GM12801 (cell line): ENCODE measurements around the gene MCF2L.

Experiments used
- TF ChIP-seq, protein P1 (sequence below): IDR thresholded peaks from one replicate; pipeline ENCODE4 v1.5.1; 2011; ENCODE audit warnings: control low read depth; ENCODE audit not compliant: insufficient read length; ENCODE audit errors: extremely low read depth

MCF2L gene

DNA sequence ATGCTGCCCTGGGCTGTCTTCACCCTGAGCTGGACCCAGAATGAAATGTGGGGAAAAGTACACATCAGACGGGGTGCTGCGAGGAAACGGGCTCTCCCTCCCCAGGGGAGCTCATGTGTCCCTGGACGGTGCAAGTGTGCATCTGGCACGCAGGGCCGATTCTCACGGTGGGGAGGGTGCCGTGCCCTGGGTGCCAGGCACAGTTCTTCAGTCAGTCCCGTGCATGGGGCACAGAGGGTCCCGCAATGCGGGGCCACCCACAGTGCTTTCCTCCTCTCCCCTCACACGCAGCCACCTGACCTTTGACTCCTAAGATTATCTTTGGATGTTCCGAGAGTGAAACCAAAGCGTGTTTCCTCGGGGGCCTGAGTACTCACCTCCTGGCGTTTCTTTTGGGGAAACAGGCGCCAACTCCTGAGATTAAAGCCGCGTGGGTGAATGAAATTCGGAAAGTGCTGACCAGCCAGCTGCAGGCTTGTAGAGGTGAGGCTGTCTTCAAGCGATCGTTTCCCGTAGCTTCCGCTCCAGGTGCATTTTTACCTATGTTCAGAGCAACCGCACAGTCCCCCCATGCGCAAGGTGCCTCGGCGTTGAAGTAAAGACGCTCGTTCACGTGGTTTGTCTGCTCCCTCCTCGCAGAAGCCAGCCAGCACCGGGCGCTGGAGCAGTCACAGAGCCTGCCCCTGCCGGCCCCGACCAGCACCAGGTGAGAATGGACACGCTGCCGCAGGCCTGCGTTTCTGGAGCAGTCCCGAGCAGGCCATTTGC, 119.1 kb downstream of the MCF2L start:
- TF ChIP-seq, protein P1, sequence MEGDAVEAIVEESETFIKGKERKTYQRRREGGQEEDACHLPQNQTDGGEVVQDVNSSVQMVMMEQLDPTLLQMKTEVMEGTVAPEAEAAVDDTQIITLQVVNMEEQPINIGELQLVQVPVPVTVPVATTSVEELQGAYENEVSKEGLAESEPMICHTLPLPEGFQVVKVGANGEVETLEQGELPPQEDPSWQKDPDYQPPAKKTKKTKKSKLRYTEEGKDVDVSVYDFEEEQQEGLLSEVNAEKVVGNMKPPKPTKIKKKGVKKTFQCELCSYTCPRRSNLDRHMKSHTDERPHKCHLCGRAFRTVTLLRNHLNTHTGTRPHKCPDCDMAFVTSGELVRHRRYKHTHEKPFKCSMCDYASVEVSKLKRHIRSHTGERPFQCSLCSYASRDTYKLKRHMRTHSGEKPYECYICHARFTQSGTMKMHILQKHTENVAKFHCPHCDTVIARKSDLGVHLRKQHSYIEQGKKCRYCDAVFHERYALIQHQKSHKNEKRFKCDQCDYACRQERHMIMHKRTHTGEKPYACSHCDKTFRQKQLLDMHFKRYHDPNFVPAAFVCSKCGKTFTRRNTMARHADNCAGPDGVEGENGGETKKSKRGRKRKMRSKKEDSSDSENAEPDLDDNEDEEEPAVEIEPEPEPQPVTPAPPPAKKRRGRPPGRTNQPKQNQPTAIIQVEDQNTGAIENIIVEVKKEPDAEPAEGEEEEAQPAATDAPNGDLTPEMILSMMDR = no peak

DNA sequence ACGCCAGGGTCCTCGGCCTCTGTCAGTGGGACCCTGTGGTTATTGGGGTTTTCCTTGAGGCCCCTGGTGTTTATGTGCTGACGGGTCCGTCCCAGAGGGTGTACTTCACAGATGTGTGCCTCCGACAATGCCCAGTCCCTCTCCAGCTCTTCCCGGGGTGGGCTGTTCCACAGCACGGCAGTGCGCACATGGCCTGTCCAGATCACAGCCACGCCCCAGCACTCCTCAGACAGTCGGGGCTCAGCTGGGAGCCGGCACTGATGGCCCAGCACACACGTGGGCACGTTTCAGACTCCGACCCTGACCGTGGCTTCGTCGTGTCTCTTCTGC, 119.6 kb downstream of the MCF2L start:
- TF ChIP-seq, protein P1 = no peak

DNA sequence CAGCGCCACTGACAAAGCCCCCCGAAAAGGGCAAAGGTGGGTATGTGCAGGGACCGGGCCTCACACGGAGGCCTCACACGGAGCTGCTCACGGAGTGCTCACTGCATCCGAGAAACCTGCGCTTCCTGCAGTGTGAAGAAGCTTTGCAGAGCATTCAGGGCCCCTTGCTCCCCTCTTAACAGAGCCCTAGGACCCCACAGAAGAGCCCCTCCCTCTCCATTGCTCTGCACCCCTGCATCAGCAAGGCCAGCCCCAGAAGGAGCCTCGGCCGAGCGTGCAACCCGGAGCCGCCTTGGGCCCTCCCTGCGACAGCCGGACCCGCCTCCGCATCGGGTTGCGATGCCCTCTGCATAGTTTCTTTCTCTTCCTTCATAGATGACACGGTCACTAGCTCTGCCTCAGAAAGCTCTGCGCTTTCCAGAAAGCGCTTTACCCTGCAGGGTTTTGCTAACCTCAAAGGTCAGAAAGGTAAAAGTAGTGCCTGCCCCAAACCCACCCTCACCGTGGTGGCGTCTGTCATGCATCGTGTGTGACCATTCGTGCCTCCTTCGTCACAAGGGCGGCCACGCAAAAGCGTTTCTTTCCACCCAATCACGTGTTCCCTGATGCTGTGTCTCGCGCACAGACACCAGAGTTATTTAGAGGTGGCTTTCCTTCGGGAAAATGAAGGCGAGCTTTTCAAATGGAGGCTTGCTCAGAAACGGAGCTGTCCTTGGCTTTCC, 120.8 kb downstream of the MCF2L start:
- TF ChIP-seq, protein P1 = no peak

DNA sequence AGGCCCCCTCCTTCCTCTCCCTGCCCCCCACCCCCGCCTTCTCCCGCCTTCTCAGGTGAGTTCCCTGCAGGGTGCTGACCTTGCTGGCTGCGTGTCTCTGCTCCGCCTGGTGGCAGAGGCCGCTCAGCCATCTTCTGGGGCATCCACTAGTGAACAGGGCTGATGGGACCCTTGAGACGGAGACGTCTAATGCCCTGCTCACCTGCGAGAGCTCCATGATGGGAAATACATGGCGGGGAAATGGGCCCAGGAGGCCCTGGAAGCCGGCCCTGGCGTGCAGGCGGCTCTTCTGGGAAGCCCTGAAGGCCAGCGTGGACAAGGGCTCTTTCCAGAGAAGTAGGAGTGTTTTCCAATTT, 121.4 kb downstream of the MCF2L start:
- TF ChIP-seq, protein P1 = no peak

DNA sequence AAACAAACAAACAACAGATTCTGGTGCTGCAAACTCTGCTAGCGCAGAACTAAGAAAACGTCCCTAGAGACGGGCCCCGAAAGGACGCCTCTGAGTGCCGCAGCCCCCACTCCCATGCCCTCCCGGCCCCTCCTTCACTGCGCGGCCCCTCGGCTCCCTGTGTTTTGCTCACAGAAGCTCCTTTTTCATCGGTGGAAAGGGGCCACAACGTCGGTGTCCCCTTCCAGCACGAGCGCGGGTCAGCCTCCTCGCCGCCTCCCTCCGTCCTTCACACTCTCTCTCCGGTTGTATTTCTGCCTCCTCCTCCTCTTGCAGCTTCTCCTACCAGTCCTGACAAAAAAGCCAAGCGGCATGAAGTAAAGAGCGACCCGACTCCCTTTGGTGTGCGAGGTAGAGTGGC, 121.8 kb downstream of the MCF2L start:
- TF ChIP-seq, protein P1 = no peak

DNA sequence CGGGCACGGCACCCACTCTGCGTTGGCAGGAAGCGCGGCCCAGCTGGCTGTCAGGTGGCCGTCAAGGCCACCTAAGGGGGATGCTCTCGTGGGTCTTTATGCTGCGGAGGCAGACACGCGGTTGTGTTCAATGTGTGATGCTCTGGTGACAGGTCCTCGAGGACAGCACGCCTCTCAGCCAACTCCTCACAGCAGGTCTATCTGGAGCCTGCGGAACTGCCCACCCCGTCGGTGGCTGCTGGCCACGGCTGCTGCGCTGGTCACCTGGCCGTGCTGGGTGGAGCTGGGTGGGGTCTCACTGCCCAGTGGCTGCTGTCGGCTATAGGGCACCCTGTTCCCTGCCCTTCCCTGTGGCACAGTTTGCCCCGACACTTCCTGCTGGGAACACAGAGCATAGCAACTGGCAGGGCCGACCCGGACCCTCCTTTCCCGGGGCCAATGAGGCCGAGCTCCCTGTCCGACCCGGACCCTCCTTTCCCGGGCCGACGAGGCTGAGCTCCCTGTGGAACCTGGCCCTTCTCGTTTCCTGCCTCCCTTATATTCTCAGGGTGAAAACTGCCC, 122.3 kb downstream of the MCF2L start:
- TF ChIP-seq, protein P1 = no peak

DNA sequence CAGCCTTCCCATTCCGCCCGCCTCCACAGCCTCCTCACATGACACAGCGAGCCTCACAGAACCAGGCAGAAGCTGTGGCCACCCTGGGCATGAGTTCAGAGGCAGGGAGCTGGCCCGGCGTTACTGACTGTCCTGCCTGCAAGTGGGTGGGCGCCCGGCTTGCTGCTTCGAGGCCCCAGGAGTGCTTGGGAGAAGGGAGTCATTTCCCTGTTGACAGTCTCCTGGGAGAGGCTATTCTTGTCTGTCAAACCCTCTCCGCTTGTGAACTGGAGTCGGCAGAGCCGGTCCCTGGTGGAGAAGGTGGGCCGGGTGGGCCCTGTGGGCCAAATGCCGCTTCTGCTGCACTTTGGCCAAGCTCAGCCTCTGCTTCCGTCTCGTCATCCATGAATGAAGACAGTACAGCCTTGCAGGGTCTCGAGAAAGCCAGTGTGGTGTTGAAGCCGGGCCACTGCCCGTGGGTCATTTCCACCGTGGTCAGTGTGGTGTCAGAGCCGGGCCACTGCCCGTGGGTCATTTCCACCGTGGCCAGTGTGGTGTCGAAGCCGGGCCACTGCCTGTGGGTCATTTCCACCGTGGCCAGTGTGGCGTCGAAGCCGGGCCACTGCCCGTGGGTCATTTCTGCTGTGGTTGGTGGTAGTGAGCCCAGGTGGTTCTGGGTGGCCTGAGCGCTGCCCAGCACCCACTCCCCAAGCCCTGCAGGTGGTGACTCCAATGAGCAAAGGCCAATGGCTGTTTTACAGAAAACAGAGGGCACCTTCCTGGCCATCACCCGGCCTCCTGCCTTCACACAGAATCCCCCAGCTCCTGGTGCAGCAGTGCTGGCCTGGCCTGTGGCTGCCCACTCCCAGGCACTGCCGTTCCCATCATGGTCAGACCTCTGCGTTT, 123.1 kb downstream of the MCF2L start:
- TF ChIP-seq, protein P1 = no peak
